ENCODE measurements around the gene STRIP1. TPM values are rescaled to one million over a fixed set of nuclear protein-coding genes. Genes with fewer than 3 reads are reported as not detected.

Gene STRIP1
- total RNA-seq, 1 donor from 2014 or later, result 40.8 TPM

- Histone ChIP-seq H3K4me1 (peaks cover 13% of the 10 kb centered on the region), H3K4me3 (no peak overlapping the region), H3K27ac (no peak overlapping the region), H3K27me3 (no peaks in the 10 kb centered on the region), H3K9me3 (no peaks in the 10 kb centered on the region), H3K36me3 (no peaks in the 10 kb centered on the region)
- TF ChIP-seq, protein P1, sequence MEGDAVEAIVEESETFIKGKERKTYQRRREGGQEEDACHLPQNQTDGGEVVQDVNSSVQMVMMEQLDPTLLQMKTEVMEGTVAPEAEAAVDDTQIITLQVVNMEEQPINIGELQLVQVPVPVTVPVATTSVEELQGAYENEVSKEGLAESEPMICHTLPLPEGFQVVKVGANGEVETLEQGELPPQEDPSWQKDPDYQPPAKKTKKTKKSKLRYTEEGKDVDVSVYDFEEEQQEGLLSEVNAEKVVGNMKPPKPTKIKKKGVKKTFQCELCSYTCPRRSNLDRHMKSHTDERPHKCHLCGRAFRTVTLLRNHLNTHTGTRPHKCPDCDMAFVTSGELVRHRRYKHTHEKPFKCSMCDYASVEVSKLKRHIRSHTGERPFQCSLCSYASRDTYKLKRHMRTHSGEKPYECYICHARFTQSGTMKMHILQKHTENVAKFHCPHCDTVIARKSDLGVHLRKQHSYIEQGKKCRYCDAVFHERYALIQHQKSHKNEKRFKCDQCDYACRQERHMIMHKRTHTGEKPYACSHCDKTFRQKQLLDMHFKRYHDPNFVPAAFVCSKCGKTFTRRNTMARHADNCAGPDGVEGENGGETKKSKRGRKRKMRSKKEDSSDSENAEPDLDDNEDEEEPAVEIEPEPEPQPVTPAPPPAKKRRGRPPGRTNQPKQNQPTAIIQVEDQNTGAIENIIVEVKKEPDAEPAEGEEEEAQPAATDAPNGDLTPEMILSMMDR (IDR thresholded peaks at IDR 0.05), result no peak
- no peak for TF ChIP-seq POLR2AphosphoS5 (IDR thresholded peaks at IDR 0.05; ENCODE audit: insufficient read depth in 1 of 2, low read depth in 1 of 2)
- TF ChIP-seq POLR2A (IDR thresholded peaks at IDR 0.05), result no peak
- intact Hi-C loops (cut with DNase I), result no loop called here
- no peak for DNase-seq (ENCODE audit: extremely low spot score in 2 of 2)
Observed at GRCh38 chr1:110086961-110087360, 52.5 kb downstream of the STRIP1 start.

DNA sequence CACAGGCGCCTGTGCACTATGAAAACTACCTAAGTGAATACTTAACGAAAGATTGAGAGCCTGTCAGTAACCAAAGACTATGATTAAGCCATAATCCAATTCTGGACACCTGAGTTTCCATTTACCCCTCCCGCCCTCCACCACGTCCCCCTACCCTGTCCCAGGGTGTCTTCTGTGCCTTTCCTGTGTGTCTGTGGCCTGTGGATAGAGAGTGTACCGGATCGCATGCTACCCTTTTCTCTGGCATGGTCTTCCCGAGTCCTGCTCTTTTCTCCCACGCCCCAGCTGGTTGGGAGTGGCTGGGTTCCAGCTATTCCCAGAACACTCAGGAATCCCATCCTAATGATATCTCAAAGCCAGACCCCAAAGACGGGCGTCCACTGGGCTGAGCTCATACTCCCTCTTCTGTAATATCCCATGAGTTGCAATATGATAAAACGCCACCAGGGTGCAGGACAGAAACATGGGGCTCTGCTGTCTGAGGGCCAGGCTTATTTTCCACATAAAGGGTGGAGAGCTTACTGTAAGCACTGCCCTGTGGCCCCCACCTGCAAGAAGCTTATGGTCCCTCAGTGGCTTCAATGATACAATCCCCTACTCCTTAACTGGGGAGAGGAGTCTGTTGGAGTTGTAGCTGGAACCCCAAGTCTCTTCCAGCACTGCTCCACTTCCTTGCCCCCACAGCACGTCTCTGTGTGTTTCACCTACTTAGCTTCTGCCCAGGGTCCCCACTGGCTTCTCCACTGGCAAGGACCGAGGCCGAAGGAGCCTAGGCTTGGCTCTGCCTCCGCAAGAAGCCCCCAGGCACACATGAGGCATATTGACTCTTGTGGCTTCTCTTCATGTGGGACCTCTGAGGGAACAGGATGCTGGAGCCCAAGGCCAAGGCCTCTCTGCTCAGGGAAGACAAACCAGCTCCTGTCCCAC lies 53.7 kb downstream of the STRIP1 start:
- Histone ChIP-seq H3K4me3 (no peak overlapping the region), H3K4me1 (peaks cover 12% of the 10 kb centered on the region), H3K36me3 (no peaks in the 10 kb centered on the region), H3K27ac (no peak overlapping the region), H3K9me3 (no peaks in the 10 kb centered on the region), H3K27me3 (no peaks in the 10 kb centered on the region)
- TF ChIP-seq, protein P1 (IDR thresholded peaks at IDR 0.05), result peak in 2 of 3 experiments; percentile 40 to 42
- TF ChIP-seq POLR2A (IDR thresholded peaks at IDR 0.05) (no peak), POLR2AphosphoS5 (IDR thresholded peaks at IDR 0.05; ENCODE audit: insufficient read depth in 1 of 2, low read depth in 1 of 2) (no peak)
- intact Hi-C loops (cut with DNase I), result no loop called here
- DNase-seq (ENCODE audit: extremely low spot score in 2 of 2), result no peak

DNA sequence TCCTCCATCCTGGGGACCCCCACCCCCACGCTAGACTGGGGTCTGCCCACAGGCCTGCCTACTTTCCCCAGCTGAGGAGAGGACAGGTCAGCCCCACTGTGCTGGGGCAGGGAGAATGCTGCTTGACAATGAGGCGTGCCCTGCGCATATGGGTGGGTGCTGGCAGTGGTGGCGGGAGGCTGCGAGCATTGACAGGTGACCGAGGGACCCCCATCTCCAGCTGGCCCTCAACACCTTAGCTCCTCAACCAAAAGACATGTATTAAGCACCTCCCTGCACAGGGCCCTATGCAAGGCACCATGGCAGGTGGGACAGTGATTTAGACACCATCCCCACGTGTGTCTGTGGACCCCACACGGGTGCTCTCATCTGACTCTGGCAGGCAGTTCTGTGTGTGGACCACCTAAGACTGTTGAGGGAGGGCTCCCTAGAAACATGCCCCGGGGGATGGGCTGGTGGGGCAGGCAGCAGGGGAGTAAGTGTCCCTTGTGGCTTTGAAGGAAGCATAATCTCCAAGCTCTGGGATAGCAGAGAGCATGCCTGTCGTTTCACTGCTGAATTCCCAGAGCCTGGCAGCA lies 54.4 kb downstream of the STRIP1 start:
- DNase-seq (ENCODE audit: extremely low spot score in 2 of 2), result no peak
- no peak overlapping the region for H3K27ac ChIP-seq
- peaks cover 5% of the 10 kb centered on the region for H3K4me1 ChIP-seq
- TF ChIP-seq POLR2AphosphoS5 (IDR thresholded peaks at IDR 0.05; ENCODE audit: insufficient read depth in 1 of 2, low read depth in 1 of 2) (no peak), POLR2A (IDR thresholded peaks at IDR 0.05) (no peak)
- no peaks in the 10 kb centered on the region for H3K9me3 ChIP-seq
- intact Hi-C loops (cut with DNase I), result no loop called here
- H3K27me3 ChIP-seq, result no peaks in the 10 kb centered on the region
- H3K36me3 ChIP-seq, result no peaks in the 10 kb centered on the region
- H3K4me3 ChIP-seq, result no peak overlapping the region

DNA sequence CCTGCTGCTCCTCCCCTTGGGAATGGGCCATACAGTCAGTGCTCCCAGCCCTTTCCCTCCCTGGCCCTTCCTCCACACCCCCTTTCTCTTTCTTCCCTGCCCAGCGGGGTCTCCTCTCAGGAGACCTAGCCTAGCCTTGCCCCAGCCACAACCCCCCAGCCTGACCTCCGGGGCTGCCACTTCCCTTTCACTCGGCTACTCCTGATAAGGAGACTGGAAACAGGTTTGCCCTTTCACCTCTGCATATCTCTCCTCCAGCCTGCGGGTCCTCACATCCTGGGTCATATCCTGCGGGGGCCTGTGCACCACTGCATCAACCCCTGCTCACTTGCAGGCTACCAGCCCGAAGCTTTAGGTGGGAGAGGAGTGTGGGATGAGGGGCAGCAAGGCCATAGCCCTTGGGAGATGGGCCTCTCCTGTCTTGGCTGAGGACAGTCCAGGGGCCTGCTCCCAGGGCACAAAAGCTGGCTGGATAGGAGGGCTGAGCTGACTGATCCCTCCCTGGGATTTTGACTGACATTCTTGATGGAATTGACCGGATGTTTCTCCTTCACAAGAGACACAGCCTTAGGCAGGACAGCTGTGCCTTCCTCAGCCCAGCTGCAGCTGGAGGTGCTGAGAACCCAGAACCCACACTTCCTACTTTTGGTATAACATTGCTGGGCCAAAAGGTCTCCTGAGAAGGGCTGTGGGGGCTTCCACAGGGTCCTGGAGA lies 55.3 kb downstream of the STRIP1 start:
- H3K27me3 ChIP-seq, result no peaks in the 10 kb centered on the region
- intact Hi-C loops (cut with DNase I), result no loop called here
- TF ChIP-seq, protein P1 (IDR thresholded peaks at IDR 0.05), result no peak
- TF ChIP-seq POLR2AphosphoS5 (IDR thresholded peaks at IDR 0.05; ENCODE audit: insufficient read depth in 1 of 2, low read depth in 1 of 2) (no peak), POLR2A (IDR thresholded peaks at IDR 0.05) (no peak)

DNA sequence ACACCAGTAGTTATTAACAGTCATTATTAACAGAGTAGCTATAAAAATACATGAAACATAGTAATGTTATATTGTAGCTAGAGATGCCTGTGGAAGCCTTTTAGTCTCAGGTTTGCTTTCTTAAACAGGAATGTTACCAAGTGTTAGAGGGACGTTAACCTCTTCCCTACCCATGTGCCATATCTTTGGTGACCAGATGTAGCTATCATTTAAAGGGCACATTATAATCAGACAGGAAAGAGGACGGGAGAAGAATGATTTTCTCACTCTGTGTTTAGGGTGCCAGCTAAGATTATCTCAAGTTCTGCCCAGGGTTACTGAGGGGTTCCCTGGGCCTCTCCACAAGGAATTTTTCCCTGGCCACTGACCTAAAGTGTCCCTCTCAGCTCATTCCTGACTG lies 57.0 kb downstream of the STRIP1 start:
- no peak overlapping the region for H3K27ac ChIP-seq
- H3K9me3 ChIP-seq, result no peaks in the 10 kb centered on the region
- no peaks in the 10 kb centered on the region for H3K27me3 ChIP-seq
- no peak for TF ChIP-seq POLR2A (IDR thresholded peaks at IDR 0.05)
- TF ChIP-seq POLR2AphosphoS5 (IDR thresholded peaks at IDR 0.05; ENCODE audit: insufficient read depth in 1 of 2, low read depth in 1 of 2), result no peak
- TF ChIP-seq, protein P1 (IDR thresholded peaks at IDR 0.05), result no peak
- DNase-seq (ENCODE audit: extremely low spot score in 2 of 2), result no peak
- no peaks in the 10 kb centered on the region for H3K4me1 ChIP-seq
- H3K36me3 ChIP-seq, result no peaks in the 10 kb centered on the region
- intact Hi-C loops (cut with DNase I), result no loop called here
- no peak overlapping the region for H3K4me3 ChIP-seq

More for the DNA sequence above, 55.3 kb downstream of the STRIP1 start:
- H3K4me1 ChIP-seq, result no peaks in the 10 kb centered on the region
- no peak for DNase-seq (ENCODE audit: extremely low spot score in 2 of 2)
- no peak overlapping the region for H3K27ac ChIP-seq
- no peaks in the 10 kb centered on the region for H3K9me3 ChIP-seq
- no peak overlapping the region for H3K4me3 ChIP-seq
- no peaks in the 10 kb centered on the region for H3K36me3 ChIP-seq

Measured in vagina (tissue), 2 donors.